ENCODE results near the gene TXNL4B.

DNA sequence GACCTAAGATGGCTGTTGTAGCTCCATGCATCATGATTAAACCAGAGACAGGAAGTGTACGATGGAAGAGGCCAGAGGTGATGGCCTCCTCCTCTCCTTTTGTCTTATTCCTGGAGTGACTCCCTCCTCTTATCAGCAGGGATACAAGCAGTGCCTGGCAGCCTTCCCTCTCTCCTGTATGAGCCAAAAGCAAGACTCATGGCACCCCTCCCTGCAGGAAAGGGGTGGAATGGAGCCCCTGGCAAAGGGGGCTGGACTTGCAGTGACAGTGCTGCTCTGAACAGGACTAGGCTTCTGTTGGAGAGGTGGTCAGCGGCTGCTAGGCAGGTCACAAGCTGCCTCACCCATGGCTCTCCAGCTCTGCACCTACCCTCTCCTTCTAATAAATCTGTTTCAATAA lies 8.4 kb downstream of the TXNL4B start:
- TF ChIP-seq RCOR1 (conservative IDR thresholded peaks at IDR 0.05; ENCODE audit: low read depth, low read length) (no peak), LARP7 (IDR thresholded peaks at IDR 0.05) (no peak), BACH1 (IDR thresholded peaks at IDR 0.05; ENCODE audit: borderline replicate concordance) (no peak), TCF12 (IDR thresholded peaks at IDR 0.05; ENCODE audit: low read depth, low read length) (no peak), NFXL1 (IDR thresholded peaks at IDR 0.05; ENCODE audit: borderline replicate concordance) (no peak), POLR2A (IDR thresholded peaks at IDR 0.05; ENCODE audit: low read depth, low read length) (no peak), EGR1 (IDR thresholded peaks at IDR 0.05; ENCODE audit: borderline replicate concordance in 1 of 2, low read depth in 2 of 2, low read length in 2 of 2) (no peak), ZSCAN29 (IDR thresholded peaks at IDR 0.05) (no peak), ZNF24 (IDR thresholded peaks at IDR 0.05) (no peak)
- TF ChIP-seq, protein P1, sequence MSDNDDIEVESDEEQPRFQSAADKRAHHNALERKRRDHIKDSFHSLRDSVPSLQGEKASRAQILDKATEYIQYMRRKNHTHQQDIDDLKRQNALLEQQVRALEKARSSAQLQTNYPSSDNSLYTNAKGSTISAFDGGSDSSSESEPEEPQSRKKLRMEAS (IDR thresholded peaks at IDR 0.05; ENCODE audit: low read depth, low read length): no peak
- TF ChIP-seq, protein P2, sequence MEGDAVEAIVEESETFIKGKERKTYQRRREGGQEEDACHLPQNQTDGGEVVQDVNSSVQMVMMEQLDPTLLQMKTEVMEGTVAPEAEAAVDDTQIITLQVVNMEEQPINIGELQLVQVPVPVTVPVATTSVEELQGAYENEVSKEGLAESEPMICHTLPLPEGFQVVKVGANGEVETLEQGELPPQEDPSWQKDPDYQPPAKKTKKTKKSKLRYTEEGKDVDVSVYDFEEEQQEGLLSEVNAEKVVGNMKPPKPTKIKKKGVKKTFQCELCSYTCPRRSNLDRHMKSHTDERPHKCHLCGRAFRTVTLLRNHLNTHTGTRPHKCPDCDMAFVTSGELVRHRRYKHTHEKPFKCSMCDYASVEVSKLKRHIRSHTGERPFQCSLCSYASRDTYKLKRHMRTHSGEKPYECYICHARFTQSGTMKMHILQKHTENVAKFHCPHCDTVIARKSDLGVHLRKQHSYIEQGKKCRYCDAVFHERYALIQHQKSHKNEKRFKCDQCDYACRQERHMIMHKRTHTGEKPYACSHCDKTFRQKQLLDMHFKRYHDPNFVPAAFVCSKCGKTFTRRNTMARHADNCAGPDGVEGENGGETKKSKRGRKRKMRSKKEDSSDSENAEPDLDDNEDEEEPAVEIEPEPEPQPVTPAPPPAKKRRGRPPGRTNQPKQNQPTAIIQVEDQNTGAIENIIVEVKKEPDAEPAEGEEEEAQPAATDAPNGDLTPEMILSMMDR (IDR thresholded peaks at IDR 0.05 in 2 of 3, conservative IDR thresholded peaks at IDR 0.05 in 1 of 3; ENCODE audit: control insufficient read depth in 2 of 3, extremely low read depth in 1 of 3, insufficient read depth in 1 of 3, low read depth in 3 of 3, low read length in 3 of 3): no peak
